Left lobe of liver (tissue), 2 donors: ENCODE data around the gene ACVR2B. TPM values are rescaled to one million over a fixed set of nuclear protein-coding genes. Genes with fewer than 3 reads are reported as not detected.

Experiments
- ATAC-seq: fragments of 200-7000 bp; cut with Tn5 transposase; one replicate; pipeline ENCODE4 v1.9.1; 2020; ENCODE audit warnings: mild to moderate bottlenecking, moderate library complexity
- DNase-seq: peaks from one replicate; pipeline ENCODE4 v3.0.0-alpha.2; 2020; ENCODE audit warnings: low spot score
- total RNA-seq: library from RNA; stranded (reverse); gene quantifications from one replicate; pipeline ENCODE4 v1.2.1, GENCODE V29; 2021
- donor health status: DM: no; HTN: no; CAD: no; lungs with moderate emphysema.
- donor health status: DM: no; HTN: yes; CAD: no.

ACVR2B gene
- total RNA-seq, 1 donor from 2014 or later: 6.7 TPM

DNA sequence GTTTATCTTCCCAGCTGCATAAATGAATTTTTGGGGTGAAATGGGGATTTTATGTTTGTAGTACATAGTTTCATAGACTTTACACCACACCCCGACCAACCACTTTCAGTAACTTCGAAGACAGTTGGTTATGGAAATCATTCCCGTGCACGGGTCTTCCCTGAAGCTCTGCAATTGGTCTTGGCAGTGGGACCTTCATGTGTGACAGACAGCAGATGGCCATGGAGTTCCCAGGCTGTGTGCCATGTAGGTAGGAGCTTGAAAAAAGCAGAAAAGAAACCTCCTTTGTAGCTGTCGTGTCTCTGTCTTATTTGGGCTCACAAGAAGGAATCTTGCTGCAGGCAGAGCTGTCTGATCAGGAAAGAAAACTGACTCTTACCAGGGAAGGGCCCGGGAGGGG, 68.3 kb downstream of the ACVR2B start:
- ATAC-seq (no peak), DNase-seq (no peak)

DNA sequence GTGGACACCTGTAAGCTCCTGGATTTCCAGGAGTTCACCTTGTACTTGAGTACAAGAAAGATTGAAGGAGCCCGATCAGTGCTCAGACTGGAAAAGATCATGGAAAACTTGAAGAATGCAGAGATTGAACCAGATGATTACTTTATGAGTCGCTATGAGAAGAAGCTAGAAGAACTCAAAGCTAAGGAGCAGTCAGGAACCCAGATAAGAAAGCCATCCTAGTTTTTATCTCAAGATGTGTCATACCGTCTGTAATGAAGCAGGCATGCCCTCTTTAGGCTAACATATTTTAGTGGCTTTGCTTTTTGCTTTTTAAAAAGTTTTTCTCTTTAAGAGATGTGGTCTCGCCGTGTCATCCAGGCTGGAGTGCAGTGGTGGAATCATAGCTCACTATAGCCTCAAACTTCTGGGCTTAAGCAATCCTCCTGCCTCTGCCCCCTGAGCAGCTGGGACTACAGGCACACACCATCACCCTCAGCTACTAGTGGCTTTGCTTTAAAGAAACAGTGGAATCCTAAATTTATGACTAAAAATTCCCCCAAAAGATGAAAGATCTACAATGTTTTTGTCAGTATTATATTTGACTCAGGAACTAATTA, 70.5 kb downstream of the ACVR2B start:
- no peak for DNase-seq

DNA sequence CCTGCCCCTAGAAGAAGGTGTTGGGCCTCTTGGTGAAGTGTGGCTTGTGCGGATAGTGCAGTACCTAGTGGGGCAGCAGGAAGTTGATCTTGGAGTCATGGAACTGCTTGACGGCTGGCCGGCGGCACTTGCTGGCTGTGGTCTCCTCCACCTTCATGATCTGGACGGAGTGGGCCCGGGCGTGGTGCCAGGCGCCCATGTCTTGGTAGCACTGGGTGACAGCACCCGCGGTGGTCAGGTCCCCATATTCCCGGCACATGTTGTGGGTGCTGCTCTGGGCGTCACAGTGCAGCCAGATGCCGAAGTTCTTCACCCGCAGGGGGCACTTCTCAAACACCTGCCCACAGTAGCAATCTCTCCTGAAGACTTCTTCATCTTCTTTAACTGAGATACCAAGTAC, 73.1 kb downstream of the ACVR2B start:
- DNase-seq: no peak
- ATAC-seq: no peak

More for the DNA sequence above, 70.5 kb downstream of the ACVR2B start:
- no peak for ATAC-seq

DNA sequence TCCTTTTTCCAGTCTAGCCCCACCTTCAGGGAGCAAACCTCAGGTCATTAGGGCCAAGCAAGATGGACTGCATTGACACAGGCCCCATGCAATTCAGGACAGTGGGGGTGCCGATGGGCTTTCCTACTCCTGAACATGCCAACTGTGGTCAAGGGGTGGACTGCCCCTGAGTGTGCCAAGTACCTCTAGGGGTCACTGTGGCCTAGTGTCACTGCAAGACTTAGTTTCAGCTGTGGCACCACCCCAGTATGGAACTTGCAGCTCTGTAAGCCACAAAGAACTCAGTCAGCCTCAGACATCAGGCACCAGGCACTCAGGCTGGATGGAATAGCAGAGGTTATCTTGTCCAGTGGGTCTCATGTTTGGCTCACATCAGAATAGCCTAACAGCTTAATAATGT, 74.8 kb downstream of the ACVR2B start:
- no peak for ATAC-seq
- no peak for DNase-seq

DNA sequence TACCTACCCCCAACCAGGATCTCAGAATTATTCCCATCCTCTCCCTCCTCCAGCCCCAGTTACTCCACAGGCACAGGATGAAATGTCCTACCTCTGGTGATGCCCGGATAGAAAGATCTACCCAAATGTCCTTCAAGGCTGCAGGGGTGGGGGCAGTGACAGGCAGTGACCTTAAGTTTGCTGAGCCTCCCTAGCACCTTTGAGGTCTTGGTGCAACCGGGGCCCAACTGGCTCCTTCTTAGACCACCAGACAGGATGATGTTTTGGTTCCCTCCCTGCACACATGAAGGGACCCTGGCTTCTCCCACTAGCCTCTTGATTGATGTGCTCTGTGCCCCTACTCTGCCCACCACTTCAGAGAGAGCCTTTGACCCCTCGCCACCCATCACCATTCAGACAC, 78.8 kb downstream of the ACVR2B start:
- DNase-seq (no peak), ATAC-seq (no peak)

DNA sequence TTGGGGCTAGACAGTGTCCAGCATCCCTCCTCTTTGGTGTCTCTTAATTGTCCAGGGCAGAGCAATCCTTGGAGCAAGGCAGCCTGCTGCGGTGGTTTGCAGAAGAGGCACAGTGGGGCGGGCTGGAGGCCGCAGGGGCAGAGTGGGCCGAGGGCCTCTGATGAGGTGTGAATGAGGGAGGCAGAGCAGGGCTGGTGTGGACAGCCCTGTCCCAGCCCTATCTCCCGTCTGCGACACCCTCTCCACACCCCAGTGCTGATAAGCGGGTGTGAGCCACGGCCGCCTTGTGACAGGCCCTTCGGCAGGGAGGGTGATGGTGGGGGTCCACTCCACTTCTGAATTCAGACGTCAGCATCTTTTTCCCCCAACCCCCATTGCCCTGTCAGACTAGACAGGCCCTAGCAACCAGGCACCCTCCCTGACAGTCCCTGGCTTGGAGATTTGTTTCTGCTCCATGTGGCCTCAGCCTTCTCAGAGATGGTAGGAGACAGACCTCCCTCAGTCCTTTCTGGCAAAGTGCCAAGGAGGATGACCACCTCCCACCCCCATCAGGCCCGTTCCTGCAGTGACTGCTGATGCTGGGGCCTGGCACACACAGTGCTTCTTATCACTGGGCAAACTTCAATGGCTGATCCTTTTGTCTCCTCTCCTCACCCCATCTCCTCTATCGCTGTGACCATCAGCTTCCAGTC, 79.7 kb downstream of the ACVR2B start:
- no peak for ATAC-seq
- DNase-seq: no peak

DNA sequence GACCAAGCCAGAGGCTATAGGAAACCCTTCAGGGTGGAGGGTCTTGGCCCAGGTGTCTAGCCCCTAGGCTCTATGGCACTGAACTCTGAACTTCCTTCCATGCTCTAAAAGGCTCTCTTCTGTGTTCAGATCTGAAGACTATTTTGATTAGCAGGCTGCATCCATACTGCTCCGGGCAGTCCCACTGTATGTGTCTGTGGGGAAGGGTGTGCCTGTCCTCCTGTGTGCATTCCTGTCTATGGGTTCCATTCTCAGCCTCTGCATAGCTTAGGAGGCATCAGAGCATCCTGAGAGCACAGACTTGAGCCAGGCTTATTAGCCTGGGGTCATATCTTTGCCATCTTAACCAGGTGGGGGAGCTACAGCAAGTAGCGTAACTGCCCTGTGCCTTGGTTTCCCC, 80.5 kb downstream of the ACVR2B start:
- no peak for DNase-seq
- no peak for ATAC-seq

DNA sequence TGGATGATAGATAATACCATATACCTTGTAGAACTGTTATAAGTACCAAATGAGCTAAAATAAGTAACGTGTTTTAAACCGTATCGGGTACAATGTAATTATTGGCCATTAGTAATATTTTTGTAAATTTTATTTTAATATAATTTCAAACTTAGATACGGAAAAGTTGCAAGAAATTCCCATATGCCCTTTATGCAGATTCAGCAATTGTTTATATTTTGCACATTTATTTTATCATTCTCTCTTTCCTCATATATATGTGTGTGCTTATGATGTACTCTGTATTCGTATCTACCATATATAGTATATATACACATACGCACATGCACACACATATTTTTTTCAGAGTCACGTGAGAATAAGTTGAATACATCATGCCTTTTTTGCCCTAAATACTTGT, 80.9 kb downstream of the ACVR2B start:
- no peak for ATAC-seq
- no peak for DNase-seq

DNA sequence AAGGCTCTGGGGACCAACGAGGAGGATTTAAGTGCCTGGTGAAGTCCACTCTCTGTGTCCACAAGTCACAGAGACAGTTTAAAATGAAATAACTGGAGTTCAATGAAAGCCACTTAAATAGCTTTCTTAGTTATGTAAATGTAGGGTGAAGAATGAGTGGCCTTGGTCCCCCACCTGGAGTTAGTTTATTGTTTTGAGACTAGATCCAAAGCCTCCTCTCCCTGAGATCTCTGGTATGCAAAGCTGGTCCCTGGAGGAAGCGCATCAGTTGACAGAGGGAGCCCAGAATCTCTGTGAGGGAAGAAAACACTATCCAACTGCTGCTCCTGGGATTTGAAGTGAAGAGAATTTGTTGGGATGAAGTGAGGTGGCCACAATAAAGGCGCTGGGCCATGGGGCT, 83.0 kb downstream of the ACVR2B start:
- no peak for ATAC-seq
- DNase-seq: no peak

DNA sequence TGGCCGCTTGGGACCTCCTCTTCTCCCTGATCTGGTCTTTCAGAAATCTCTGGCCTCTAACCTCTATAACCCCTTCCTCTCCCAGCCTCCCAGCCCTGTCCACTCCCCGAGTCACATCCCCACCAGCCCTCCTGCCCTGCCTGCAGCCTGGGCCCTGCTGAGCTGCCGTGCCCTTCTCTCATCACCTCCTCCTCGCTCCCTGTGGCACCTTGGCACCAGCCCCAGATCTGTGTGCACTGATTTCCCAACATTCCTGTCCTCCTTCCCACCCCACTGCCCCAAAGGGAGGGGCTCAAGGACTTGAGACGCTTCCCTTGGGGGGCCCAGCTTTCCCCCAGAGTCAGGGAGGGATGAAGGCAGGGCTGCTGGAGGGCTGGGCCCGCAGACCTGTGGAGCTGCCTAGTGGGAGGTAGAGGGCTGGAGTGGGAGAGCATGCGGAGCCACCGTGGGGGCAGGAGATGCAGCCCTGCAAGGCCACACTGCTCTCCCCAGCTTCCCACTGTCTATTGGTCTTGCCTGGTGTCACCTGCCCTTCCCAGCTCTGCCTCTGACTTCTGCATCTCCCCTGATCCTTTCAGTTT, 85.2 kb downstream of the ACVR2B start:
- DNase-seq (no peak), ATAC-seq (peak; percentile 23)

DNA sequence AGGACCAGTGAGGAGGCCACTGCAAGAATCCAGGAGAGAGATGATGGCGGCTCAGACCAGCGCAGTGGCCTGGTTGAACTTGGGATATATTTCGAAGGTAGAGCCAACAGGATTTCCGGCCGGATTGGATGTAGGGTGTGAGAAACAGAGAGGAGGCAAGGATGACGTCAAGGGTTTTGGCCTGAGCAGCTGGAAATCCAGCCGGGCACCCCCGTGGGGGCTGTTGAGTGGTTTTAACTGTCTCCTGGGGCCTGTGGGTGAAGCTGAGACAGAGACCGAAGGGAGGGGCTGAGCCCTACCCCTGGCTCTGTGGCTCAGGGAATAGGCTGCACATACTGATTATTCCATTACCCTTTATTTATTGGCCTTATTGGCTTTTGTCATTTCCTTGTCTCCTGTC, 88.1 kb downstream of the ACVR2B start:
- DNase-seq: no peak
- no peak for ATAC-seq

Other genes with a start within 250 kb of the ACVR2B start
- gene SLC22A13, start 188.1 kb upstream of the ACVR2B start, total RNA-seq: 0.50 TPM
- not detected for gene SLC22A14, start 171.6 kb upstream of the ACVR2B start, total RNA-seq
- gene XYLB, start 107.1 kb upstream of the ACVR2B start, total RNA-seq: 45.8 TPM
- gene EXOG, start 42.5 kb downstream of the ACVR2B start, total RNA-seq: 3.7 TPM
- 0.05 TPM for gene SCN5A, start 195.8 kb downstream of the ACVR2B start, total RNA-seq